Stimulated activated CD4-positive, alpha-beta T cell treated with anti-CD3 and anti-CD28 coated beads, Interleukin-4, amount 100 ng/mL, for 4 hours (primary cell): ENCODE data around the gene BMP7.

ENCODE experiments used
- DNase-seq, 2 experiments: peaks; one replicate each; pipeline ENCODE4 v3.0.0-alpha.2; 2020

BMP7 gene

GRCh38 chr20:57266291-57267157 is at the start of gene BMP7:
BMP7 (minus strand) TSS chr20:57266641; CDS start chr20:57266122, 519 bp downstream.
- DNase-seq, result no peak

GRCh38 chr20:57315976-57316480 is 49.6 kb upstream of the BMP7 start:
- DNase-seq, result no peak

GRCh38 chr20:57315083-57315975 is 48.9 kb upstream of the BMP7 start:
- DNase-seq, result no peak

- DNase-seq, result no peak
Measured at GRCh38 chr20:57313951-57314350, 47.5 kb upstream of the BMP7 start.

GRCh38 chr20:57313230-57313629 is 46.8 kb upstream of the BMP7 start:
- no peak for DNase-seq

- DNase-seq, result no peak
Measured at GRCh38 chr20:57312138-57312537, 45.7 kb upstream of the BMP7 start.

- DNase-seq, result no peak
Measured at GRCh38 chr20:57310821-57311514, 44.5 kb upstream of the BMP7 start.

- no peak for DNase-seq
Measured at GRCh38 chr20:57309544-57310115, 43.2 kb upstream of the BMP7 start.

GRCh38 chr20:57308451-57309271 is 42.2 kb upstream of the BMP7 start:
- no peak for DNase-seq

GRCh38 chr20:57306747-57307146 is 40.3 kb upstream of the BMP7 start:
- DNase-seq, result no peak

GRCh38 chr20:57301026-57301425 is 34.6 kb upstream of the BMP7 start:
- DNase-seq, result no peak

- DNase-seq, result no peak
Measured at GRCh38 chr20:57298457-57298856, 32.0 kb upstream of the BMP7 start.

GRCh38 chr20:57294550-57294949 is 28.1 kb upstream of the BMP7 start:
- DNase-seq, result no peak

GRCh38 chr20:57293995-57294394 is 27.6 kb upstream of the BMP7 start:
- DNase-seq, result no peak

GRCh38 chr20:57292611-57293010 is 26.2 kb upstream of the BMP7 start:
- DNase-seq, result no peak

GRCh38 chr20:57291694-57292093 is 25.3 kb upstream of the BMP7 start:
- DNase-seq, result no peak

- DNase-seq, result no peak
Measured at GRCh38 chr20:57291003-57291402, 24.6 kb upstream of the BMP7 start.

GRCh38 chr20:57290178-57290484 is 23.7 kb upstream of the BMP7 start:
- DNase-seq, result no peak

- no peak for DNase-seq
Measured at GRCh38 chr20:57289391-57290177, 23.1 kb upstream of the BMP7 start.

GRCh38 chr20:57288651-57289277 is 22.3 kb upstream of the BMP7 start:
- no peak for DNase-seq

- DNase-seq, result no peak
Measured at GRCh38 chr20:57287901-57288300, 21.5 kb upstream of the BMP7 start.
